ENCODE data around the gene CLASRP.

CLASRP gene

DNA sequence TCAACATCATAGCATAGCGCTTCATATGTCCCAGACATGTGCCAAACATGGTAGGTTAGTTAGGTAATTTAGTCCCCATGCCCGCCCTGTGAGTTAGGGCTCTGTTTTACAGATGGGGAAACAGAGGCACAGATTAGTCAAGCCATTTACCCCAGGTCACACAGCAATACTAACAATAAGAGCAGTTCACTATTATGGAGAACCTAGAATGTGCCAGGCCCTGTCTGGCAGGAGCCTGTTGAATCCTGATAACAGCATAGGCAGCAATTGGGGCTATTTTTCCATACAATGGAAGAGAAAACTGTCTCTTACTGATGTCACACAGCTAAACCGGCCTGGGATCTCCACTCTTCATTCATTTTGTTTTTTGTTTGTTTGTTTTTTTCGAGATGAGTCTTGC lies 47.6 kb downstream of the CLASRP start:
- Histone ChIP-seq H3K27me3 (ENCODE audit: insufficient read depth, low read length, poor library complexity, severe bottlenecking) (no peaks in the 10 kb centered on the region), H3F3A (ENCODE audit: low read depth) (no peaks in the 10 kb centered on the region), H2AFZ (ENCODE audit: low read length) (no peak overlapping the region), H3K4me2 (ENCODE audit: low read depth, low read length, poor library complexity, severe bottlenecking) (no peak overlapping the region), H3K4me3 (ENCODE audit: low read length, poor library complexity, severe bottlenecking) (no peak overlapping the region), H3K9me3 (ENCODE audit: insufficient read depth, low read depth, low read length) (no peaks in the 10 kb centered on the region), H4K20me1 (ENCODE audit: insufficient read depth, low read length, poor library complexity, severe bottlenecking) (no peaks in the 10 kb centered on the region), H3K9me2 (replicated peaks; ENCODE audit: low read depth, low read length) (no peaks in the 10 kb centered on the region), H3K9ac (ENCODE audit: low read depth, low read length, poor library complexity, severe bottlenecking) (no peak overlapping the region), H3K36me3 (ENCODE audit: insufficient read depth, low read length) (peaks cover 16% of the 10 kb centered on the region; the same call in 1 of the 2 replicates), H3K79me2 (ENCODE audit: insufficient read depth, low read length) (peaks cover 21% of the 10 kb centered on the region), H3K4me1 (ENCODE audit: insufficient read depth, low read length, poor library complexity, severe bottlenecking) (no peaks in the 10 kb centered on the region)
- TF ChIP-seq, protein P1, sequence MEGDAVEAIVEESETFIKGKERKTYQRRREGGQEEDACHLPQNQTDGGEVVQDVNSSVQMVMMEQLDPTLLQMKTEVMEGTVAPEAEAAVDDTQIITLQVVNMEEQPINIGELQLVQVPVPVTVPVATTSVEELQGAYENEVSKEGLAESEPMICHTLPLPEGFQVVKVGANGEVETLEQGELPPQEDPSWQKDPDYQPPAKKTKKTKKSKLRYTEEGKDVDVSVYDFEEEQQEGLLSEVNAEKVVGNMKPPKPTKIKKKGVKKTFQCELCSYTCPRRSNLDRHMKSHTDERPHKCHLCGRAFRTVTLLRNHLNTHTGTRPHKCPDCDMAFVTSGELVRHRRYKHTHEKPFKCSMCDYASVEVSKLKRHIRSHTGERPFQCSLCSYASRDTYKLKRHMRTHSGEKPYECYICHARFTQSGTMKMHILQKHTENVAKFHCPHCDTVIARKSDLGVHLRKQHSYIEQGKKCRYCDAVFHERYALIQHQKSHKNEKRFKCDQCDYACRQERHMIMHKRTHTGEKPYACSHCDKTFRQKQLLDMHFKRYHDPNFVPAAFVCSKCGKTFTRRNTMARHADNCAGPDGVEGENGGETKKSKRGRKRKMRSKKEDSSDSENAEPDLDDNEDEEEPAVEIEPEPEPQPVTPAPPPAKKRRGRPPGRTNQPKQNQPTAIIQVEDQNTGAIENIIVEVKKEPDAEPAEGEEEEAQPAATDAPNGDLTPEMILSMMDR (conservative IDR thresholded peaks at IDR 0.05; ENCODE audit: low read length) = no peak
- no peak for TF ChIP-seq EZH2phosphoT487 (IDR thresholded peaks at IDR 0.05; ENCODE audit: borderline replicate concordance)

- H3K4me1 ChIP-seq (ENCODE audit: insufficient read depth, low read length, poor library complexity, severe bottlenecking) = peaks cover 3% of the 10 kb centered on the region
- H3F3A ChIP-seq (ENCODE audit: low read depth) = no peaks in the 10 kb centered on the region
- H2AFZ ChIP-seq (ENCODE audit: low read length) = no peak overlapping the region
- H3K27me3 ChIP-seq (ENCODE audit: insufficient read depth, low read length, poor library complexity, severe bottlenecking) = no peaks in the 10 kb centered on the region
- no peak overlapping the region for H3K4me2 ChIP-seq (ENCODE audit: low read depth, low read length, poor library complexity, severe bottlenecking)
- H3K9me3 ChIP-seq (ENCODE audit: insufficient read depth, low read depth, low read length) = no peaks in the 10 kb centered on the region
- H3K79me2 ChIP-seq (ENCODE audit: insufficient read depth, low read length) = peaks cover 11% of the 10 kb centered on the region; the same call in 1 of the 2 replicates
- peaks cover 19% of the 10 kb centered on the region; the same call in 1 of the 2 replicates for H3K36me3 ChIP-seq (ENCODE audit: insufficient read depth, low read length)
- no peak overlapping the region for H3K9ac ChIP-seq (ENCODE audit: low read depth, low read length, poor library complexity, severe bottlenecking)
- H4K20me1 ChIP-seq (ENCODE audit: insufficient read depth, low read length, poor library complexity, severe bottlenecking) = no peaks in the 10 kb centered on the region
- TF ChIP-seq EZH2phosphoT487 (IDR thresholded peaks at IDR 0.05; ENCODE audit: borderline replicate concordance) = no peak
- TF ChIP-seq, protein P1 (conservative IDR thresholded peaks at IDR 0.05; ENCODE audit: low read length) = no peak
- H3K9me2 ChIP-seq (replicated peaks; ENCODE audit: low read depth, low read length) = no peaks in the 10 kb centered on the region
- no peak overlapping the region for H3K4me3 ChIP-seq (ENCODE audit: low read length, poor library complexity, severe bottlenecking)
Measured at GRCh38 chr19:45087531-45087930, 48.7 kb downstream of the CLASRP start.

DNA sequence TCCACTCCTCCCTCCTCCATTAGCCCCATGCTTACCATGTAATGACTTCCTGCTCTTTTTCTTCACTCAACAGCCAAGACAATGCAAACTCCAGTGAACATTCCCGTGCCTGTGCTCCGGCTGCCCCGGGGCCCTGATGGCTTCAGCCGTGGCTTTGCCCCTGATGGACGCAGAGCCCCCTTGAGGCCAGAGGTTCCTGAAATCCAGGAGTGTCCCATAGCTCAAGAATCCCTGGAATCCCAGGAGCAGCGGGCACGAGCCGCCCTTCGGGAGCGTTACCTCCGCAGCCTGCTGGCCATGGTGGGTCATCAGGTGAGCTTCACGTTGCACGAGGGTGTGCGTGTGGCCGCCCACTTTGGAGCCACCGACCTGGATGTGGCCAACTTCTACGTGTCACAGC lies 51.2 kb downstream of the CLASRP start:
- Histone ChIP-seq H3K9me3 (ENCODE audit: insufficient read depth, low read depth, low read length) (no peaks in the 10 kb centered on the region), H3K9ac (ENCODE audit: low read depth, low read length, poor library complexity, severe bottlenecking) (no peak overlapping the region), H3K36me3 (ENCODE audit: insufficient read depth, low read length) (peaks cover 19% of the 10 kb centered on the region; the same call in 1 of the 2 replicates), H3K4me2 (ENCODE audit: low read depth, low read length, poor library complexity, severe bottlenecking) (no peak overlapping the region), H3K4me3 (ENCODE audit: low read length, poor library complexity, severe bottlenecking) (no peak overlapping the region), H3F3A (ENCODE audit: low read depth) (no peaks in the 10 kb centered on the region), H3K27me3 (ENCODE audit: insufficient read depth, low read length, poor library complexity, severe bottlenecking) (no peaks in the 10 kb centered on the region), H2AFZ (ENCODE audit: low read length) (no peak overlapping the region), H4K20me1 (ENCODE audit: insufficient read depth, low read length, poor library complexity, severe bottlenecking) (peaks cover 20% of the 10 kb centered on the region), H3K79me2 (ENCODE audit: insufficient read depth, low read length) (peaks cover 20% of the 10 kb centered on the region), H3K4me1 (ENCODE audit: insufficient read depth, low read length, poor library complexity, severe bottlenecking) (peaks cover 15% of the 10 kb centered on the region), H3K9me2 (replicated peaks; ENCODE audit: low read depth, low read length) (no peaks in the 10 kb centered on the region)
- TF ChIP-seq EZH2phosphoT487 (IDR thresholded peaks at IDR 0.05; ENCODE audit: borderline replicate concordance) = no peak

GRCh38 chr19:45090606-45091005 lies 51.8 kb downstream of the CLASRP start:
- H3K9me3 ChIP-seq (ENCODE audit: insufficient read depth, low read depth, low read length) = no peaks in the 10 kb centered on the region
- TF ChIP-seq EZH2phosphoT487 (IDR thresholded peaks at IDR 0.05; ENCODE audit: borderline replicate concordance) = no peak
- TF ChIP-seq, protein P1 (conservative IDR thresholded peaks at IDR 0.05; ENCODE audit: low read length) = no peak
- H3K79me2 ChIP-seq (ENCODE audit: insufficient read depth, low read length) = peaks cover 26% of the 10 kb centered on the region
- peaks cover 21% of the 10 kb centered on the region for H3K4me1 ChIP-seq (ENCODE audit: insufficient read depth, low read length, poor library complexity, severe bottlenecking)
- H3K27me3 ChIP-seq (ENCODE audit: insufficient read depth, low read length, poor library complexity, severe bottlenecking) = no peaks in the 10 kb centered on the region
- H3K9me2 ChIP-seq (replicated peaks; ENCODE audit: low read depth, low read length) = no peaks in the 10 kb centered on the region
- H2AFZ ChIP-seq (ENCODE audit: low read length) = no peak overlapping the region
- no peak overlapping the region for H3K4me3 ChIP-seq (ENCODE audit: low read length, poor library complexity, severe bottlenecking)
- H4K20me1 ChIP-seq (ENCODE audit: insufficient read depth, low read length, poor library complexity, severe bottlenecking) = peaks cover 20% of the 10 kb centered on the region
- no peak overlapping the region for H3K9ac ChIP-seq (ENCODE audit: low read depth, low read length, poor library complexity, severe bottlenecking)
- H3K4me2 ChIP-seq (ENCODE audit: low read depth, low read length, poor library complexity, severe bottlenecking) = no peak overlapping the region
- peaks cover 19% of the 10 kb centered on the region; the same call in 1 of the 2 replicates for H3K36me3 ChIP-seq (ENCODE audit: insufficient read depth, low read length)
- no peaks in the 10 kb centered on the region for H3F3A ChIP-seq (ENCODE audit: low read depth)
